Neutrophil (primary cell): ENCODE results near the gene SEL1L3.

Source experiments
- H3K27ac ChIP-seq: fragments of 200-600 bp; sonication (generic); 2 replicates; pipeline ENCODE4 v1.5.1; 2016; ENCODE audit warnings: mild to moderate bottlenecking, moderate library complexity
- H3K27me3 ChIP-seq: fragments of 200-600 bp; sonication (generic); 2 replicates; pipeline ENCODE4 v1.6.0; 2016; ENCODE audit warnings: mild to moderate bottlenecking
- H3K36me3 ChIP-seq: fragments of 200-600 bp; sonication (generic); 2 replicates; pipeline ENCODE4 v1.5.1; 2017
- H3K4me1 ChIP-seq, 2 experiments: fragments of 200-600 bp in 1 of 2; sonication (generic) in 1 of 2; 1 replicate in 1 of 2; 2 replicates in 1 of 2; pipeline versions ENCODE4 v1.5.1 to v1.6.1; 2013 to 2016; ENCODE audit warnings: low read depth in 1 of 2, low read length in 1 of 2, mild to moderate bottlenecking in 1 of 2, moderate library complexity in 1 of 2; ENCODE audit not compliant: control insufficient read depth in 1 of 2, insufficient read depth in 1 of 2
- H3K4me3 ChIP-seq, 2 experiments: fragments of 200-600 bp in 1 of 2; sonication (generic) in 1 of 2; 1 replicate in 1 of 2; 2 replicates in 1 of 2; pipeline ENCODE4 v1.5.1; 2013 to 2016; ENCODE audit warnings: low read depth in 1 of 2, low read length in 1 of 2, mild to moderate bottlenecking in 1 of 2, moderate library complexity in 1 of 2
- H3K9me3 ChIP-seq: fragments of 200-600 bp; sonication (generic); 2 replicates; pipeline ENCODE4 v1.5.1; 2016
- CTCF ChIP-seq: fragments of 200-600 bp; sonication (generic); IDR thresholded peaks from 2 replicates; pipeline ENCODE4 v1.5.1; 2016; ENCODE audit warnings: antibody characterized with exemption

The SEL1L3 gene

GRCh38 chr4:25795091-25795490, 67.7 kb downstream of the SEL1L3 start:
- H3K4me1 ChIP-seq: no peaks in the 10 kb centered on the region
- no peaks in the 10 kb centered on the region for H3K27me3 ChIP-seq
- H3K36me3 ChIP-seq: no peaks in the 10 kb centered on the region
- no peaks in the 10 kb centered on the region for H3K9me3 ChIP-seq
- TF ChIP-seq CTCF: no peak
- no peak overlapping the region for H3K4me3 ChIP-seq
- H3K27ac ChIP-seq: no peak overlapping the region

- TF ChIP-seq CTCF: no peak
- no peak overlapping the region for H3K27ac ChIP-seq
- H3K36me3 ChIP-seq: no peaks in the 10 kb centered on the region
These were observed 69.9 kb downstream of the SEL1L3 start for GRCh38 chr4:25792876-25793275.

DNA sequence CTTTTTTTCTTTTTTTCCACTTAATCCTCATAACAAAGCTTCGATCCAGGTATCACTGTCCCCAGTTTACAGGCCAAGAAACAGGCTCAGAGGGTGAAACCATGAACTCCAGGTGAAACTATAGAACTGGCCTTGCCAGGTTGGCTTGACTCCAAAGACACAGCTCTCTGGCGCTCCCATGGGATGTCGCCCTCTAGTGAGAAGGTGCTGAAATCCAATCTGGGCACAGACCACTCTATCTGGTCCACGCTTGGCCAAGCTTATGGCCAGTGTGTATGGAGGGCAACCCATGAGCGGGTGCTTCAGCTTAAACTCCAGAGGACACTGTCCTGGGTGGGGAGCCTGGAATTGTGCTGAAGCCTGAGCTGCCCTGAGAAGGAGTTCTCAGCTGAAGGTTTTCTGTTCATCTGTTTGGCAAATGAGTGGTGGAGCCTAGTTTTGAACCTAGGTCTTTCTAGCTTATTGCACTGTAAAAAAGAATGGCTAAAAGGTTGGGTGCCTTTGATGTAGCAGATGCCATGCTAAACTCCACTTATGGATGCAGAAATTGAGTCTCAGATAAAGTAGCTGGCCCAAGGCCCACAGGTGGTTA, 70.5 kb downstream of the SEL1L3 start:
- H3K4me3 ChIP-seq: no peak overlapping the region
- H3K27ac ChIP-seq: no peak overlapping the region
- no peak for TF ChIP-seq CTCF
- H3K27me3 ChIP-seq: peaks cover 20% of the 10 kb centered on the region
- H3K36me3 ChIP-seq: no peaks in the 10 kb centered on the region
- no peaks in the 10 kb centered on the region for H3K9me3 ChIP-seq
- no peaks in the 10 kb centered on the region for H3K4me1 ChIP-seq

More at GRCh38 chr4:25792876-25793275, 69.9 kb downstream of the SEL1L3 start:
- no peaks in the 10 kb centered on the region for H3K4me1 ChIP-seq
- H3K9me3 ChIP-seq: no peaks in the 10 kb centered on the region
- H3K27me3 ChIP-seq: peaks cover 14% of the 10 kb centered on the region
- no peak overlapping the region for H3K4me3 ChIP-seq

GRCh38 chr4:25790024-25790423, 72.8 kb downstream of the SEL1L3 start:
- no peak overlapping the region for H3K27ac ChIP-seq
- H3K9me3 ChIP-seq: no peaks in the 10 kb centered on the region
- TF ChIP-seq CTCF: no peak
- no peaks in the 10 kb centered on the region for H3K4me1 ChIP-seq
- no peaks in the 10 kb centered on the region for H3K36me3 ChIP-seq
- no peak overlapping the region for H3K4me3 ChIP-seq
- H3K27me3 ChIP-seq: peaks cover 43% of the 10 kb centered on the region

DNA sequence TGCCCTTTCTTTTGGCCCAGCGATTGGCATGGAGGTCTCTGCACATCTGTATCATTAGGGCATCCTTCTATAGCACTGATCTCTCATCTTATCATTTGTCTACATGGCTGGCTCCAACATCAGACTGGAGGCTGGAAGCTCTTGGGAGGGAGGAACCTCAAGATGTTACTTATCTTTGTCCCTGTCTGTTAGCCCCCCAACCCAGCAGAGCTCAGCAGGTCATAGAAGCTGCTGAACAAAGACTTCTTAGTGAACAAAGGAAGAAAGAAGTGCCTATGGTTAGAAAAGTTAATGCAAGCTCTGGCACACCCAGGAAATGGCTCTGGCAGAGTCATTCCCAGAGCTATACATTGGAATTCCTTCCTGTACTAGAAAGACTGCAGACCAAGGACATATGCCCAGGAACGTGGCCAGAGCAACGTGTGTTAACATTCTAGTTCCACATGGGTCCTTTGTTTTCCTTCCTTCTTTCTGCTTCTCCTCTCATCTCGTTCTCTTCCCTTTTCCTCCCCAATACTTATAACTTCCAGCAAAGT, 74.0 kb downstream of the SEL1L3 start:
- Histone ChIP-seq H3K36me3 (peaks cover 3% of the 10 kb centered on the region), H3K27ac (no peak overlapping the region), H3K4me3 (no peak overlapping the region), H3K27me3 (peaks cover 55% of the 10 kb centered on the region), H3K4me1 (no peaks in the 10 kb centered on the region), H3K9me3 (no peaks in the 10 kb centered on the region)
- TF ChIP-seq CTCF: no peak
